ENCODE results near the gene SYNRG. TPM values are rescaled to one million over a fixed set of nuclear protein-coding genes. Genes with fewer than 3 reads are reported as not detected.
A peak's percentile ranks its signal among the peaks of the same experiment; 100 is the strongest.
"Not testable (repeated sequence)": the region's sequence is repeated elsewhere in the genome, so short reads cannot be mapped to it uniquely, and the experiment has no call there.

The SYNRG gene
- polyA plus RNA-seq, 4 donors: 36.8 to 42.3 (median 40.8) TPM

DNA sequence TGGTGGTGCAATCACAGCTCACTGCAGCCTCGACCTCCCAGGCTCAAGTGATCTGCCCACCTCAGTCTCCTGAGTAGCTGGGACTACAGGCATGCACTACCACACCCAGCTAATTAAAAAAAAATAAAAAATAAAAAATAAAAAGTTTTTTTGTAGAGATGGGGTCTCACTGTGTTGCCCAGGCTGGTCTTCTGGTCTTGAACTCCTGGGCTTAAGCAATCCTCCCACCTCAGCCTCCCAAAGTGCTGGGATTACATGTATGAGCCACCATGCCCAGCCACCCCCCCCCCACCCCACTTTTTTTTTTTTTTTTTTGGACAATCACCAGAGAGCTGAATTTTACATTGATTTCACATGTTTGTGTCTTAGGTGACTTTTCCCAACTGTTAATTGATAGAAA is 97.6 kb downstream of the SYNRG start:
- DNase-seq (ENCODE audit: low read depth in 4 of 4, low spot score in 3 of 4): not testable (repeated sequence)

DNA sequence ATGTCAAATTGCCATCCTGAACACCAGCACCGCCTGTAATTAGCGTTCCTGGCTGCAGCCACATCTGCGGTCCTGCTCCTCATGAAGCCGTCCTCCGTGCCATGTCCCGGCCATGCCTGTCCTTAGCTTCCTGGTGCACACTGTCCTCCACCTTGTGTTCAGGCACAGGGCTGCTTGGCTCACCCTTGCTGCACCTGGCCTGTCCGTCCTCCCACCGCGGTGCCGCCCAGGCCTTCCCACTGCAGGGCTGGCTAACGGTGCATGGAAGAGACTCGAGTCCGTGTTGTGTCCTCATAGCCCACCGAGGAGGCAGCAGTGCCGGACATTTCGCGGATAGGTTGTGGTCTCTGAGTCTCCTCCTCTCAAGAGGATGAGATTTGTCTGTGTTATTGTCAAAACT is 99.2 kb downstream of the SYNRG start:
- DNase-seq (ENCODE audit: low read depth in 4 of 4, low spot score in 3 of 4): no peak

DNA sequence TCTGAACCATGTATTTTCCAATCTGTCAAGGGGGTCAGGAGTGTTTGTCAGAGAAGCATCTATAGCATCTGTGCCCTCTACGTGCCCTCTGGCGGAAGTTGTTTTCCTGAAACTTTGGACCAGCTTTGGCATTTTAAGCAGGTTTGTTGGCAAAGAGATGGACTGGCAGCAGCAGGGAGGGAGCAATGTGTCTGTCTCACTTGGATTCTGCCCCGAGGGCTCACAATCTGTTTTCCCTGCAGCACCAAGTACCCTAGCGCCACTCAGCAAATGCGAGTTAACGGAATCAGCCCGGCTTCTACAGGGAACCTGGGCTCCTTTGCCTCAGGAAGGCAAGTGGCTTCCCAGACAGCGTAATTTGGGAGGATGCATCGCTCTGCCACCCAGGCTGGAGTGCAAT is 102.1 kb downstream of the SYNRG start:
- no peak for DNase-seq (ENCODE audit: low read depth in 4 of 4, low spot score in 3 of 4)

GRCh38 chr17:37506678-37507077 is 102.5 kb downstream of the SYNRG start:
- DNase-seq (ENCODE audit: low read depth in 4 of 4, low spot score in 3 of 4): no peak

GRCh38 chr17:37505333-37505732 is 103.9 kb downstream of the SYNRG start:
- DNase-seq (ENCODE audit: low read depth in 4 of 4, low spot score in 3 of 4): no peak

DNA sequence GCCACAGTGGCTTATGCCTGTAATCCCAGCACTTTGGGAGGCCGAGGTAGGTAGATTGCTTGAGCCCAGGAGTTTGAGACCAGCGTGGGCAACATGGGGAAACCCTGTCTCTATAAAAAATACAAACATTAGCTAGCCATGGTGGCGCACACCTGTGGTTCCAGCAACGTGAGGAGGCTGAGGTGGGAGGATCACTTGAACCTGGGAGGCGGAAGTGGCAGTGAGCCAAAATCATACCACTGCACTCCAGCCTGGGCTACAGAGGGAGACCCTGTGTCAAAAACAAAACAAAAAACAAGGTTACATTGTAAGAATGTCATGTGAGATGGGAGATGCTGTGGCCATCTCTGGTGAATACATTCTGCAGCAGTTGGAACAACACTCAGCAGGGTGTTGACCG is 106.1 kb downstream of the SYNRG start:
- DNase-seq (ENCODE audit: low read depth in 4 of 4, low spot score in 3 of 4): no peak

- DNase-seq (ENCODE audit: low read depth in 4 of 4, low spot score in 3 of 4): no peak
Observed at GRCh38 chr17:37502009-37502936, 106.9 kb downstream of the SYNRG start.

DNA sequence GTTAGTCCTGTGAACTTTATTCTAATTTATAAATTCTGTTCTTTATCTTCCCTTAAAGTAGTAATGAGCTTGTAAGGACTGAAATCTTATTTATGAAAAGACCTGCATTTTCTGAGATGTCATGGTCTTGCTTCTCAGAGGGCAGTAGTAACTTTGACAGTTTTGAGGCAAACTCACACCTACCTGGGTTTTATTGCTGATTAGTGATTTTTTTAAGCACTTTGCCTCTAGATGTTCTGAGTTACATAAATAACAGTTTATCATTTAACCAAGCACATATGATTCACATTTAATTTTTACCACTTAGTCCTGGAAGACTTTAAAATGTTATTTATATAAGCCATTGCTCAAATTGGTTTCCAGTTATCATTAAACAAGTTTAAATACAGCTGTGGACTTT is 108.8 kb downstream of the SYNRG start:
- DNase-seq (ENCODE audit: low read depth in 4 of 4, low spot score in 3 of 4): no peak

DNA sequence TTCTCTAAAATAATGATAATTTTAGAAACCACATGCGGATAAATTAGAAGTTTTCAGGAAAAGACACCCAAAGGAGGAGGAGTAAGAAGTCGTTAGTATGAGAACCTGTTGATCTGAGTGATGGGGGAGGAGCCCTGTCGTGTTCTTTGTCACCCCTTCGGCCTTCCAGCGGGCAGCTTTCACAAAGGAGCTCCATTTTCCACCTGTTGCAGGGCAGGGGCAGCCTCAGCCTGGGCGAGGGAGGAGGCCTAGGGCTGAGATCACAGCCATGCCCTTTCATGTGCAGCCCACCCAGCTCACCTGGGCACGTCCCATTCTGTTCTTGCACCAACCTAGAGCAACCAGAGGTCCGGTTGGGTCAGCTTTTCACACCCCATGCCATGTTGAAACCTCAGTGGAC is 114.2 kb downstream of the SYNRG start:
- no peak for DNase-seq (ENCODE audit: low read depth in 4 of 4, low spot score in 3 of 4)

DNA sequence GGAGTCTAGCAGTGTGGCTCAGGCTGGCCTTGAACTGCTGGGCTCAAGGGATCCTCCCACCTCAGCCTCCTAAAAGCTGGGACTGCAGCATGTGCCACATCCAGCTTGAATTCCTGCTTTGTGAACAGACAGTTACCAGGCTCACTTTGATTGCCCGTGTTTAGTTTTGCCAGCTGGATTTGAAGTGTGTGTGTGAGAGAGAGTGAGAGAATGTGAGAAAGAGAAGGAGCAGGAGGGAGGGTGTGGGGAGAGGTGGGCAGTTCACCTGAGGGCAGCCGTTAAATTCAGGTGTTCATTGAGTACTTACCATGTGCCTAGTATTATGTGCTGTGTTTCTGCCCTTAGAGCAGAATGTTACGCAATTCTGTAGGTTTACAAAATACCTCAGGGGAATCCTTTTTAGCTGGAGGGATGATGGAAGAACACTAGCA is 114.8 kb downstream of the SYNRG start:
- DNase-seq (ENCODE audit: low read depth in 4 of 4, low spot score in 3 of 4): no peak

DNA sequence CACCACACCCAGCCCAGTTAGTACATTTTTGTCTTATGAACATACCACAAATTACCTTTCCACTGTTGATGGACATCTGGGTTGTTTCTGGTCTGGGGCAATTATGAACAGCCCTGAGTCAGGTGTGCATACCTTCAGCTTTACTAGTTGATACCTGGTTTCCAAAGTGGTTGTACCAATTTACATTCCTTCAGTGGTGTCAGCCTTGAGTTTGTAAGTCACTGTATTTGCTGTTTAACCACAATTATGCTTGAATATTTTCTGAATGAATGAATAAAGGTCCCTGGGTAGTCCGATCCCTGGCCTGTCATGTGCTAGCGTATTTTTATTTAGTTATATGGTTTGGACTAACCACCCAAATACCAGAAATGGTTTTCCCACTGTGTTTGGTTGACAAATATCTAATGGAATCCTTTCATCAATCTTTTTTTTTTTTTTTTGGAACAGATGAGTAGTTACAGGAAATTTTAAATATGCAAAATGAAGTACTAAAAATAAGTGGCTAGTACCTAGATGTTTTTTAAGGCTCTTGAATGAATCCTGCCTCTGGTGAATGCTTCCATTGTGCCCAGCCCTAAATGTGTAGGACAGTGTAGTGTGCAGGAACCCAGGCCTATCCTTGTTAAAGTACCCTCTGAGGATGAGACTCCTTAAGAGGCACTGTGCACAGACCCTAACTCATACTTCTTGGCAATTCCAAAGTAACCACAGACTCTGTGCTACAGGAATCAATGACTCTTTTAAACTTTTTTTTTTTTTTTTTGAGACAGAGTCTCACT is 115.8 kb downstream of the SYNRG start:
- no peak for DNase-seq (ENCODE audit: low read depth in 4 of 4, low spot score in 3 of 4)

- no peak for DNase-seq (ENCODE audit: low read depth in 4 of 4, low spot score in 3 of 4)
Observed at GRCh38 chr17:37492167-37492566, 117.1 kb downstream of the SYNRG start.

- DNase-seq (ENCODE audit: low read depth in 4 of 4, low spot score in 3 of 4): no peak
Observed at GRCh38 chr17:37490638-37491614, 118.3 kb downstream of the SYNRG start.

DNA sequence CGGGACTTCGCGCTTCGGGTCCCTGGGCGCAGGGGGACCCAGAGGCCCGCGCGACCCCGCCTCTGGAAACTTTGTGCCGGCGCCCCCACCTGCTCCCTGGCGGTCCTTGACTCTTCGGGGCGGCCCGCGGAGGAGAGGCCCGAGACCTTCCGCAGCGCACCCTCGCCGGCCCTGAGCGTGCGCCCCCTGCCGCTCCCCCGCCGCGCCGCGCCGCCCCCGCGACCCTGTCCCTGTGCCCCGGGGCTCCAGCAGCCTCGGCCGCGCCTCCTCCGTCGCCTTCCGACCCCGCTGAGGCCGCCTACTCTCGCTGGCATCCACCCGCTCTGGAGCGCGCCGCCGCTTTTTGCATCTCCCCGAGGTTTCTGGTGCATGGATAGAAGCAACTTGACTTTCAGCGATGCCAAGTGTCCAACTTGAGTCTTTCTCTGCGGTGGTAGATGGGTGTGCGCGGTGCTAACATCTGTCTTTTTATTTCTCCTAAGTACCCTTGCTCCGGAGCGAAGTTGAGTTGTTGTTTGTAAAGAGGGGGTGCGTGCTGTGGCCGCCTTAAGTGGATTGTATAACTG is 119.1 kb downstream of the SYNRG start:
- peak in 1 of 4 donors; percentile 51 for DNase-seq (ENCODE audit: low read depth in 4 of 4, low spot score in 3 of 4)

DNA sequence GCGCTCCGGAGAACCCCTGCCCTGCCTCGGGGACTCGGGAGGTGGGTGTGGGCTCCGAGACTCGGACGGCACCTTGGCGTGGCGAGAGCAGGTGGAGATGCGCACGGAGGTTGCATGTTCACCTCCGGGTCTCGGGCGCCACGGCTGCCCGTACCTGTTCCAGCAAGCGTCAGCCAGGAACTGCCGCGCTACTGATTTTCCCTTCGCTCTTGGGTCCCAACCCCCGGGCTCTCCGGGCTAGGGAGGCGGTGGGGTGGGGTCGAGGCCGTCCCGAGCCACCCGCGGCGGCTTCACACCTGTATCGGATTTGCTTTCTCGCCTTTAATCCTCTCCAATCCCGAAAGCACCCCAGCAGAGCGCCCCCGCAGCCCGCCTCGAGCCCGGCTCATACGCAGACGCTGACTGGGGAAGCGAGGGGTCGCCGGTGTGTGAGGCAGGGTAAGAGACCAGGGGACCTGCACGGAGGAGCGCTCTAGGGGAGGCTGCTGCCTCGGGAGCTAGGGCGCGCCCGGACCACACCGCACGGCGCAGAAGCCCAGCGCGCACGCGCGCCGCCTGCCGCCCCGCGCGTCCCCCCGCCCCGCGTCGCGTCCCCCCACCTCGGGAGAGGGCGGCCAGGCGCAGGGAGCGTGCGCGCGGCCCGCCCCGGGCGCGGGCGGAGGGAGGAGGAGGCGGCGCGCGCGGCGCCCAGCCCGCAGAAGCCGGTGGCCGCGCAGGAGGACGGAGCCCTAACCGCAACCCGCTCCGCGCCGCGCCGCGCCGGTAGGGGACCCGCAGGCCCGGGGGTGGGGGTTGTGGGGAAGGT is 119.8 kb downstream of the SYNRG start, which contains the start of gene DUSP14:
Gene DUSP14 (plus strand): TSS at position 695 of the 805 bp plus-strand sequence. CDS start 22,382 bp downstream, outside the sequence.
- DNase-seq (ENCODE audit: low read depth in 4 of 4, low spot score in 3 of 4): peak; percentile 60 to 81 (median 77)

- no peak for DNase-seq (ENCODE audit: low read depth in 4 of 4, low spot score in 3 of 4)
Observed at GRCh38 chr17:37488607-37489196, 120.5 kb downstream of the SYNRG start.

- no peak for DNase-seq (ENCODE audit: low read depth in 4 of 4, low spot score in 3 of 4)
Observed at GRCh38 chr17:37488009-37488604, 121.1 kb downstream of the SYNRG start.

DNA sequence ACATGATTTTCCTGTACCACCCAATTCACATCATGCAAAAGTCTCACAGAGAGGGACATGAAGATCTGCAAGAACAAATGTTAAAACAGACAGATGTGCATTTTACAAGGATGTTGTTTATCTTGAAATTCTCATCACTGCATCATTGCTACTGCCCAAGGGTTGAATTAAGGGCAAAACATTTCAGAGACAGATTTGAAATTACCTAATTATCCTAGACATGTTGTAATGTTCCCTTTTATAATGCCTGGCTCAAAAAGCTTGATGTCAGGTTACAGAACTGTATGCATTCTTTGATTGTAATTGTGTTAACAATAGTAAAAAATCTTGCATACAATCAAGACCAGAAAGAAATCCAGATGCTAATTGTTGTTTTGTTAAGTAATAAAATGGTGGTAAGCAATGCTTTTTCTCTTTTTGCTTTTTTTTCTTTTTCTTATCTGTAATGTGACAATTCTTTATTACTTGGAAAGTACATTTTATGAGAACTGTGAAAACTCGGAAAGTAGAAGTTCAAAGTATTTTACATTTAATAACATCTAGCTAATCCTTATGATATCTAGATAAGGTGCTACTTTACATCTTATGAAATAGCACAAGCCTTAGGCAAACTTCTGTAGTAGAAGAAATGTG is 123.2 kb downstream of the SYNRG start:
- no peak for DNase-seq (ENCODE audit: low read depth in 4 of 4, low spot score in 3 of 4)
